SK-N-MC (cell line): Measurements from ENCODE around the gene GPR119.
"Not testable (repeated sequence)": the region's sequence is repeated elsewhere in the genome, so short reads cannot be mapped to it uniquely, and the experiment has no call there.

Experiments
- DNase-seq: peaks from one replicate; pipeline ENCODE4 v3.0.0-alpha.2; 2011; ENCODE audit warnings: low read depth, low spot score
- H3K27ac ChIP-seq: fragments of 200-600 bp; sonication (generic); 2 replicates; pipeline ENCODE4 v1.5.1; 2016; ENCODE audit warnings: mixed run types
- H3K36me3 ChIP-seq: fragments of 200-600 bp; sonication (generic); 2 replicates; pipeline ENCODE4 v1.6.1; 2017; ENCODE audit warnings: antibody characterized with exemption, low read length, mixed read lengths; ENCODE audit not compliant: insufficient read depth
- H3K4me3 ChIP-seq: fragments of 200-600 bp; sonication (generic); 2 replicates; pipeline ENCODE4 v1.5.1; 2016
- H3K9ac ChIP-seq: fragments of 200-600 bp; sonication (generic); 2 replicates; pipeline ENCODE4 v1.8.0; 2017; ENCODE audit warnings: mixed run types, mixed read lengths; ENCODE audit not compliant: insufficient read length
- H3K9me3 ChIP-seq: fragments of 200-600 bp; sonication (generic); 2 replicates; pipeline ENCODE4 v1.6.1; 2017; ENCODE audit warnings: low read depth, mild to moderate bottlenecking, antibody characterized with exemption, low read length, moderate library complexity, mixed read lengths
- EZH2 ChIP-seq: fragments of 200-600 bp; sonication (generic); IDR thresholded peaks from one replicate; pipeline ENCODE4 v1.6.1; 2017; ENCODE audit warnings: antibody characterized with exemption
- FOXP2 ChIP-seq: optimal IDR thresholded peaks from 2 replicates; pipeline ENCODE3; 2011; ENCODE audit warnings: mild to moderate bottlenecking, moderate library complexity; ENCODE audit not compliant: insufficient read depth; ENCODE audit errors: extremely low read length, control extremely low read depth
- POLR2AphosphoS5 ChIP-seq: IDR thresholded peaks from 2 replicates; pipeline ENCODE4 v1.6.1; 2012; ENCODE audit warnings: mild to moderate bottlenecking, low read depth, low read length, borderline replicate concordance

Gene GPR119

DNA sequence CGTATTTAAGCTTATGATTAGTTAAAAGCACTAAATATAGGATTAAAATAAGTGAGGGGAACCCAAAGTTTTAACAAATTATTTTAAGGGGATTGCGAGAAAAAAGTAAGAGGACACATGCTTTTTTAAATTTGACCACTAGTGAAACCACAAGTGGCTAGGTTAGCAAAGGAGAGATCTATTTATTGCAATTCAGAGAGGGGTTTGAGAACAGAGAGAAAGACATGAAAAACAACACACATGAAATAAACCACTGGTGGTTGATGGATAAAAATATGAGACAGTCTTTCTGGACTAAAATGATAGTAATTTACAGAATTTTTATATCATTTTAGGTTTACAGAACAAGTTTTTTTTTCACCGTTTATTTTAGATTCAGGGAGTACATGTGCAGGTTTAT is 33.9 kb downstream of the GPR119 start:
- H3K4me3 ChIP-seq = no peak overlapping the region
- TF ChIP-seq FOXP2 (no peak), EZH2 (no peak), POLR2AphosphoS5 (no peak)
- no peak overlapping the region for H3K9ac ChIP-seq
- no peak for DNase-seq
- H3K9me3 ChIP-seq = no peaks in the 10 kb centered on the region
- no peak overlapping the region for H3K27ac ChIP-seq
- H3K36me3 ChIP-seq = peaks cover 3% of the 10 kb centered on the region; the same call in 1 of the 2 replicates

DNA sequence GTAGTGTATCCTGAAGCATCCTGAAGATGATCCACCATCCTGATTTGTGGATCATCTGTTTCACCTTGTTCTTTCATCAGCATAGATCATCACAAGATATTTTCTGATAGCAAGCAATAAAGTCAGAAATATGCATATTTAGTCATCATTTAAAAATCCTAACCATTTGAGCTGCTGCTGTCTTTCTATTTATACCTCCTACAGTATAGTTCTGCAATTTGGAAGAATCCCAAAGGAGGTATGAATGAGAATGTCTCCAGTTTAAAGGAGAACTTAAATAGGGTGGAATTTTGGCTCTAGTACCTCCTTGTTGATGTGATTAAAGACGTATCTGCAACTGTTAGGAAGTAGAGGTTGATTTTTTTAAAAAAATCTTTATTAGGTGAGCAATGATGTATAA is 38.2 kb downstream of the GPR119 start:
- H3K27ac ChIP-seq = no peak overlapping the region

DNA sequence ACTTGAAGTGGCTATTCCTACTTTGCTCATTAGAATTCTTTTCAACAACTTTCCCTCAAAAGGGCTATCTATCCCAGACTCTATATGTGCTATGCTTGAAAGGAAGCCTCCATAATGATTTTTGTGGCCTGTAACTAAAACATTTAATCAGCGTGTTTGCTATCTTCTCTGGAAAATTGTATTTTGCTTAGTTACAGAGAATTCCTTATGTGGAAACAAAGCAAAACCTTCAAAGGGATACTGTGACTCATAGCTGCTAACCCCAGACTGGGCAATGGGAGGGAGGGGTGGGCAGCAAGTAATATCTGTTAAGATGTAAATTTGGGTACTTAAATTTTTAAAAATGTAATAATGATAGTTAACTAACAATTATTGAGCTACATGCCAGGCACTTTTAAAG is 42.1 kb downstream of the GPR119 start:
- Histone ChIP-seq H3K9me3 (no peaks in the 10 kb centered on the region), H3K27ac (no peak overlapping the region), H3K4me3 (no peak overlapping the region), H3K9ac (no peak overlapping the region), H3K36me3 (no peaks in the 10 kb centered on the region)
- no peak for DNase-seq
- TF ChIP-seq EZH2 = no peak
- TF ChIP-seq FOXP2 = no peak
- no peak for TF ChIP-seq POLR2AphosphoS5

More for the DNA sequence above, 38.2 kb downstream of the GPR119 start:
- DNase-seq = no peak
- H3K9me3 ChIP-seq = no peaks in the 10 kb centered on the region
- no peak overlapping the region for H3K9ac ChIP-seq
- peaks cover 3% of the 10 kb centered on the region; the same call in 1 of the 2 replicates for H3K36me3 ChIP-seq
- no peak for TF ChIP-seq FOXP2
- no peak for TF ChIP-seq POLR2AphosphoS5
- TF ChIP-seq EZH2 = no peak
- H3K4me3 ChIP-seq = no peak overlapping the region

DNA sequence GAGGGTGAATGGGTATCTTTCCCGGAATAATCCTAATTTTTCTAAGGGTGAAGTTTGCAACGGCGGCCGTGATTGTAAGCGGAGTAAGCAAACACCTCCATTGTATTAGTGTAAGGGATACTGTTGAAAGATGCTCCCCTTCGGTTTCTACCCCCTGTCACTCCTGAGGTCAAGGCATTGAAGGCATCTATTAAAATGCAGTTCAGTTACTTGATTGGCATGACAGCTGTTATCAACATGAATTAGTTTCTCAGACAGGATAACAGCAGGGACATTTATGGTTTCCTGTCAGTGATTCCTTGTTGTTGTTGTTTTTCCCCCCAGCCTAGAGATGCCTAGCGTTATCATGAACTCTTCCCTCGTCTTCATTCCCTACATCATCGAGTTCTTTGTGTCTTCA is 45.2 kb downstream of the GPR119 start:
- H3K27ac ChIP-seq = no peak overlapping the region
- DNase-seq = no peak
- H3K36me3 ChIP-seq = no peaks in the 10 kb centered on the region
- H3K9me3 ChIP-seq = no peaks in the 10 kb centered on the region
- H3K9ac ChIP-seq = peak overlapping the region; percentile 76
- TF ChIP-seq EZH2 = no peak
- no peak for TF ChIP-seq FOXP2
- TF ChIP-seq POLR2AphosphoS5 = no peak
- H3K4me3 ChIP-seq = peak overlapping the region; percentile 86

DNA sequence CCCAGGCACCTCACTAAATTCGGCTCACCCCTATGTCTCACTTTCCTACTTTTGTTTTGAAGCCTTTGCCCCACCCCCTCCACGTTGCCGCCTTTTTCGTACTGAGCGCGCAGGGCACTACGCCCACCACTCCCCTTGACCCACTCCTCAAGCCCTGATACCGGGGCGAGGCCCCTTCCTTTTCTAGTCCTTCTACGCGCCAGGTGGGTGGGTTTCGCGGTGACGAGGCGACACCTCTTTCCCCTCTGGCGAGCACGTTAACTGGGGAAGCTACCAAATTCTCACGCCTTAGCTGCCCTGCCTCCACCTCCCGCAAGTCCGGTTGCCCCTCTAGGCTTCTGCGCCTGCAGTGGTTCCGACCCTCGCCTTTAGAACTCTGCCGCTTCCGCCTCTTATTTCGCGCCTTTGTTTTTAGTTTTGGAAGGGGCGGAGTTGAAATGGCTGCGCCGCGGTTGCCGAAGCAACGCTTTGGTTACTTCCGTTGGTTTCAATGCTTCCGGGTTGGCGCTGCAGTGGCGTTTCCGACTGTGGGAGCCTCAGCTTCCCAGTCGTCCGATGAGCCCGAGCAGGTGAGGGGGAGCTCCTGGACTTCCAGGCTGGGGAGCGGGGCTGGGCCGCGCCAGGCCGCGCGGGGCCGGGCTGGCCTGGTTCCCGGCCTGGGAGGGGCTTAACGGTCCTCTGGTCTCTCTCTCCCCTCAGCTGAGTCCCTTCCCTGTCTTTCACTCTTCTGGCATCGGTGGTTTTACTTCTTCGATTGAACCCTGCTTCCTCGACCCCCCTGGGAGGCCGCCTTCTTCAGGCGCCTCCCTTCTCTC is 45.9 kb downstream of the GPR119 start, which contains the start of gene SLC25A14:
TSS of gene SLC25A14 (plus strand) at position 512 of the 815 bp plus-strand sequence. CDS start 360 bp downstream, outside the sequence.
- TF ChIP-seq POLR2AphosphoS5 = peak; percentile 56
- no peak for TF ChIP-seq EZH2
- TF ChIP-seq FOXP2 = no peak
- DNase-seq = no peak
- Histone ChIP-seq H3K9ac (peak within 1 kb of the TSS; percentile 76), H3K9me3 (no peaks in the 10 kb centered on the region), H3K4me3 (peak within 1 kb of the TSS; percentile 86), H3K27ac (peak within 1 kb of the TSS; percentile 60; the same call in 1 of the 2 replicates), H3K36me3 (no peaks in the 10 kb centered on the region)

DNA sequence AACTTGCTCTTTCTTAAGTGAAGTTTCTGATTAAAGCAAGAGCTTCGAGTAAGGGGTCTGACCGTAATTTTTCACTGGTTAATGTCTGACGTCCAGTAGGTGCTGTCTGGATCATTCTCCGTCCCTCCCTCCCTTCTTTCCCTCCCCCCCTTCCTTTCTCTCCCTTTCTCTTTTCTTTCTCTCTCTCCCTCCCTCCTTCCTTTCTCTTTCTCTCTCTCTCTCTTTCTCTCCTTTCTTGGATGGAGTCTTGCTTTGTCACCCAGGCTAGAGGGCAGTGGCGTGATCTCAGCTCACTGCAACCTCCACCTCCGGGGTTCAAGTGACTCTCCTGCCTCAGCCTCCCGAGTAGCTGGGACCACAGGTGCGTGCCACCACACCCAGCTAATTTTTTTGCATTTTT is 46.6 kb downstream of the GPR119 start:
- H3K27ac ChIP-seq = not testable (repeated sequence)

DNA sequence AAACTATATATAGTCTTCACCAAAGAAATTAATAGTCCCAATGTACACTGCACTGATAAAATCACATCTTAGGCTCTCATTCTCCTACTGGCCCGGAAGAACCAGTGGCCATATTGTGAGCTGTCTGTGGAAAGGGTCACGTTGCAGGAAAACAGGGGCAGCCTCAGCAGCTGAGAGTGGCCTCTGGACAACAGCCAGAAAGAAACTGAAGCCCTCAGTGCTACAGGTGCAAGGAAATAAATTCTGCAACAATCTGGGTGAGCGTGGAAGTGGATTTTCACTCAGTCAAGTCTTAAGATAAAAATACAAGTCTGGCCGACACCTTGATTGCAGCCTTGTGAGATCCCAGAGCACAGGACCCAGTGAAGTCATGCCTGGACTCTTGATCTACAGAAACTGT is 48.9 kb downstream of the GPR119 start:
- DNase-seq = no peak
- H3K9ac ChIP-seq = no peak overlapping the region
- H3K4me3 ChIP-seq = no peak overlapping the region
- H3K36me3 ChIP-seq = no peaks in the 10 kb centered on the region
- no peaks in the 10 kb centered on the region for H3K9me3 ChIP-seq
- TF ChIP-seq POLR2AphosphoS5 (no peak), EZH2 (no peak), FOXP2 (no peak)
- H3K27ac ChIP-seq = no peak overlapping the region

More for the DNA sequence above, 46.6 kb downstream of the GPR119 start:
- not testable (repeated sequence) for DNase-seq, H3K9me3 ChIP-seq, H3K4me3 ChIP-seq, H3K36me3 ChIP-seq, H3K9ac ChIP-seq
